ENCODE results near the gene ANXA3.

The ANXA3 gene

DNA sequence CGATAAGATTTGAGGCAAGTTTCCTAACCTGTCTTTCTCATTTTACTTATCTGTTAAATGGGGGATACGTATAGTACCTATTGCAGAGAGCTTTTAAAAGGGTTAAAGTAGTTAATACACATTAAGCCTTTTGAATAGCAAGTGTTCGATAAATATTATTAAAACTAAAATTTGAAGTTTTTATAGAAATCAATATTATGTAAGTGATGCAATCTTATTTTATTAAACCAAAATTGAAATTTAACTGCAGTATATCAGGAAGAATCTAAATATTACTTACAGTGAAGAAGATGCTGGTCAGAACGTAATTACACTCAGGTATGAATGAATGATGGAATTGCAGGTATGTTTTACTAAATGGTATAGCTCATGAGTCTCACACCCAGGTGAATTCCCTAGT, 58.0 kb downstream of the ANXA3 start:
- H2BK12ac ChIP-seq (ENCODE audit: low read length) = no peak overlapping the region
- no peak overlapping the region for H3K23ac ChIP-seq (ENCODE audit: low read length)
- H3K27me3 ChIP-seq (ENCODE audit: insufficient read depth, low read length) = no peaks in the 10 kb centered on the region
- no peak overlapping the region for H2BK5ac ChIP-seq (ENCODE audit: low read depth, low read length, poor library complexity)
- H3K9me3 ChIP-seq (ENCODE audit: insufficient read depth, low read depth, low read length) = no peaks in the 10 kb centered on the region
- no peak overlapping the region for H3K4me2 ChIP-seq (ENCODE audit: low read length)
- H3K4ac ChIP-seq (ENCODE audit: low read depth, low read length) = no peak overlapping the region
- H3K18ac ChIP-seq (ENCODE audit: low read length) = no peak overlapping the region
- H4K8ac ChIP-seq (ENCODE audit: low read depth, low read length) = no peak overlapping the region
- H3K4me1 ChIP-seq (ENCODE audit: control insufficient read depth in 1 of 2, insufficient read depth in 2 of 2, low read length in 2 of 2) = no peaks in the 10 kb centered on the region
- H2AK5ac ChIP-seq (ENCODE audit: low read length) = no peak overlapping the region
- H3K79me1 ChIP-seq (ENCODE audit: low read length) = no peaks in the 10 kb centered on the region
- no peak overlapping the region for H4K91ac ChIP-seq (ENCODE audit: low read depth, low read length)
- no peak overlapping the region for H4K12ac ChIP-seq (ENCODE audit: low read depth, low read length)
- peaks cover 12 to 13% of the 10 kb centered on the region in 2 experiments for H3K36me3 ChIP-seq (ENCODE audit: control insufficient read depth in 1 of 2, insufficient read depth in 2 of 2, low read length in 2 of 2)
- peak in 1 of 2 donors; percentile 49 for DNase-seq
- no peak overlapping the region for H3K4me3 ChIP-seq (ENCODE audit: low read depth, low read length)
- WGBS (ENCODE audit: extremely low coverage, insufficient coverage, insufficient read length) = no CpG with 5 or more reads among the region's 4 CpGs
- no peak overlapping the region for H3K27ac ChIP-seq (ENCODE audit: low read depth, low read length)
- no peak overlapping the region for H2BK120ac ChIP-seq (ENCODE audit: insufficient read depth, low read length, poor library complexity)
- H3K14ac ChIP-seq (ENCODE audit: low read length) = no peak overlapping the region
- no peak overlapping the region for H3K9ac ChIP-seq (ENCODE audit: low read length)
- no peak overlapping the region for H2AFZ ChIP-seq (ENCODE audit: insufficient read depth, low read length, poor library complexity)
- H3K79me2 ChIP-seq (ENCODE audit: control insufficient read depth, insufficient read depth, low read length, poor library complexity) = no peaks in the 10 kb centered on the region

DNA sequence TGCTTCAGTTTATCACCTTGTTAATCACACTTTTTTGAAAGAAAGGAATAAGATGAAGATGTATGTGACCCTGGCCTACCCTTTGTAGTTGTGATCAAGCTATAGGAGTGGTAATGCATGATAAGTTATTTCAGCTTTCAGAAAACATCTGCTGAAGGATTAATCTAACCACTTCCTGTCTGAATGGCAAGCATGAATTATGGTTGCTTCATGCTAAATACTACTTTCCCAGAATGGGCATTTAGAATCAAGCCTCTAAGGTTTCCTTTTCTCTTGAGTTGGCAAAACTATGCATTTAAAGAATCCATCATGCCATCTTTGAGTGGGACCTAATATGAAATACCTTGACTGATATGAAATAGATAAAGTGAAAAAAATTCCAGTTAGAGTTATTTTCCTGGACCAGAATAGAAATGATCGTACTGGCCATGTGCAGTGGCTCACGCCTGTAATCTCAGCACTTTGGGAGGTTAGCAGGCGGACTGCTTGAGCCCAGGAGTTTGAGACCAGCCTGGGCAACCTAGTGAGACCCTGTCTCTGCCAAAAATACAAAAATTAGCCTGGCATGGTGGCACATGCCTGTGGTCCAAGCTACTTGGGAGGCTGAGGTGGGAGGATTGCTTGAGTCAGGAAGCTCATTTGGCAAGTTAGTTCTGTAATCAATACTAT, 59.1 kb downstream of the ANXA3 start:
- no peak overlapping the region for H3K4me3 ChIP-seq (ENCODE audit: low read depth, low read length)
- H3K27me3 ChIP-seq (ENCODE audit: insufficient read depth, low read length) = no peaks in the 10 kb centered on the region
- H3K9me3 ChIP-seq (ENCODE audit: insufficient read depth, low read depth, low read length) = no peaks in the 10 kb centered on the region
- no CpG with 5 or more reads among the region's 3 CpGs for WGBS (ENCODE audit: extremely low coverage, insufficient coverage, insufficient read length)
- H3K79me2 ChIP-seq (ENCODE audit: control insufficient read depth, insufficient read depth, low read length, poor library complexity) = no peaks in the 10 kb centered on the region
- no peak overlapping the region for H3K4ac ChIP-seq (ENCODE audit: low read depth, low read length)
- DNase-seq = no peak
- no peak overlapping the region for H3K23ac ChIP-seq (ENCODE audit: low read length)
- H3K4me1 ChIP-seq (ENCODE audit: control insufficient read depth in 1 of 2, insufficient read depth in 2 of 2, low read length in 2 of 2) = no peaks in the 10 kb centered on the region
- no peak overlapping the region for H4K91ac ChIP-seq (ENCODE audit: low read depth, low read length)
- H3K36me3 ChIP-seq (ENCODE audit: control insufficient read depth in 1 of 2, insufficient read depth in 2 of 2, low read length in 2 of 2) = peaks cover 10 to 11% of the 10 kb centered on the region in 2 experiments
- H2BK120ac ChIP-seq (ENCODE audit: insufficient read depth, low read length, poor library complexity) = no peak overlapping the region
- H2AFZ ChIP-seq (ENCODE audit: insufficient read depth, low read length, poor library complexity) = no peak overlapping the region
- no peak overlapping the region for H3K4me2 ChIP-seq (ENCODE audit: low read length)
- no peak overlapping the region for H3K27ac ChIP-seq (ENCODE audit: low read depth, low read length)
- no peak overlapping the region for H4K12ac ChIP-seq (ENCODE audit: low read depth, low read length)
- H3K18ac ChIP-seq (ENCODE audit: low read length) = no peak overlapping the region
- H4K8ac ChIP-seq (ENCODE audit: low read depth, low read length) = no peak overlapping the region
- no peak overlapping the region for H2BK5ac ChIP-seq (ENCODE audit: low read depth, low read length, poor library complexity)
- H3K9ac ChIP-seq (ENCODE audit: low read length) = no peak overlapping the region
- H3K79me1 ChIP-seq (ENCODE audit: low read length) = no peaks in the 10 kb centered on the region
- no peak overlapping the region for H2BK12ac ChIP-seq (ENCODE audit: low read length)
- H3K14ac ChIP-seq (ENCODE audit: low read length) = no peak overlapping the region
- H2AK5ac ChIP-seq (ENCODE audit: low read length) = no peak overlapping the region

DNA sequence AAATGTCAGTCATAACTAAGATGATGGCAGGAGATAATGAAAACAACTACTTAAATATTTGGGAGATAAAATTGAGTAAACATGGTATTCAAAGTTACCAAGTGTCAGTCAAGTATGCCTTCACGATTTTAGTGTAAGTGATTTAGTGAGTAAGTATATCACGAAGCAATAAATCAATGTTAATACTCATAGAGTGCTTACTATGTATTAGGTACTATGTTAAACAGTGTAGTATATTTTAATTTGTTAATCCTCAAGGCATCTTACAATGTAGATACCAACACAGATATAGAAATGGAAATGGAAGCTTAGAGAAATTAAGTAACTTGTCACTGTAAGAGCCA, 59.6 kb downstream of the ANXA3 start:
- H4K91ac ChIP-seq (ENCODE audit: low read depth, low read length) = no peak overlapping the region
- no peak overlapping the region for H3K23ac ChIP-seq (ENCODE audit: low read length)

DNA sequence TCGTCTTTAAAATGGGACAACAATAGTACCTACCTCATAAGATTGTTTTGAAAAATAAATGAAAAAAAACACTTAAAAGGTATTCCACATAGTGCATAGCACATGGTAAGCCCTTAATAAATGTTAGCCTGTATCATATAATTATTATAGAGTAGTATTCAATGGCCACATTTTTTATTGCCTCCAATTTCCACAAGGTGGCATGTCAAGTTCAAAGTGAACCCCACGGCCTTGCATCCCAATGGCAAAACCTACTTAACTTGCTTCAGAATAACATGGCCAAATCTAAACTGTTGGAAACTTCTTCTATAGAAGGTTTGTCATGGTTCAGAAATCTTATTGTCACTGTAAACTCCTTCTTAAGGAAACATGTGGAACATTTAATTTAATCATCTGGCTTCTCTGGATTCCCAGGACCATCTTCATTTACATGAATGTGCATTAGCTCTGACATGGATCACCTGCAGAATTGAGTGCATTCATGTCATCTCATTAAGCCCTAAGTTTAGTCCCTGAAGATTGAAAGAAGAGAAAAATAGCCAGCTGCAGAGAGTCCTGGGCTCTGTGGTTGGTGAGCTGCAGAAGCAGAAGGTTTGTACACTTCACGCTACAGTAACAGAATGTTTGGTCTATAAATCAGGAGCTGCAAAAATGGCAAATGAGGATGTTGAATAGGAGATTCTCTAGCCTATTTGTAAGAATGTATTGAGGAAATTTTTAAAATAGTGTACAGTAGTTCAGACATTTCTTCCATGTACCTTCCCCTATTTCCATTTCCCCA, 61.0 kb downstream of the ANXA3 start:
- Histone ChIP-seq H2AK5ac (ENCODE audit: low read length) (no peak overlapping the region), H3K18ac (ENCODE audit: low read length) (no peak overlapping the region), H3K9me3 (ENCODE audit: insufficient read depth, low read depth, low read length) (no peaks in the 10 kb centered on the region), H2BK12ac (ENCODE audit: low read length) (no peak overlapping the region), H3K4ac (ENCODE audit: low read depth, low read length) (no peak overlapping the region), H3K4me1 (ENCODE audit: control insufficient read depth in 1 of 2, insufficient read depth in 2 of 2, low read length in 2 of 2) (no peaks in the 10 kb centered on the region), H2BK5ac (ENCODE audit: low read depth, low read length, poor library complexity) (no peak overlapping the region), H3K79me1 (ENCODE audit: low read length) (no peaks in the 10 kb centered on the region), H4K91ac (ENCODE audit: low read depth, low read length) (no peak overlapping the region), H4K8ac (ENCODE audit: low read depth, low read length) (no peak overlapping the region), H4K12ac (ENCODE audit: low read depth, low read length) (no peak overlapping the region), H3K27me3 (ENCODE audit: insufficient read depth, low read length) (no peaks in the 10 kb centered on the region), H2BK120ac (ENCODE audit: insufficient read depth, low read length, poor library complexity) (no peak overlapping the region), H3K9ac (ENCODE audit: low read length) (no peak overlapping the region), H3K4me3 (ENCODE audit: low read depth, low read length) (no peak overlapping the region), H3K27ac (ENCODE audit: low read depth, low read length) (no peak overlapping the region), H3K14ac (ENCODE audit: low read length) (no peak overlapping the region), H3K4me2 (ENCODE audit: low read length) (no peak overlapping the region), H3K79me2 (ENCODE audit: control insufficient read depth, insufficient read depth, low read length, poor library complexity) (no peaks in the 10 kb centered on the region), H2AFZ (ENCODE audit: insufficient read depth, low read length, poor library complexity) (no peak overlapping the region), H3K23ac (ENCODE audit: low read length) (no peak overlapping the region), H3K36me3 (ENCODE audit: control insufficient read depth in 1 of 2, insufficient read depth in 2 of 2, low read length in 2 of 2) (peaks cover 3% of the 10 kb centered on the region in 2 experiments)
- no CpG with 5 or more reads among the region's 3 CpGs for WGBS (ENCODE audit: extremely low coverage, insufficient coverage, insufficient read length)
- peak in 1 of 2 donors; percentile 53 for DNase-seq

More for the DNA sequence above, 59.6 kb downstream of the ANXA3 start:
- H3K36me3 ChIP-seq (ENCODE audit: control insufficient read depth in 1 of 2, insufficient read depth in 2 of 2, low read length in 2 of 2) = peaks cover 6% of the 10 kb centered on the region in 2 experiments
- no peak overlapping the region for H2AFZ ChIP-seq (ENCODE audit: insufficient read depth, low read length, poor library complexity)
- H2BK120ac ChIP-seq (ENCODE audit: insufficient read depth, low read length, poor library complexity) = no peak overlapping the region
- no peak overlapping the region for H2BK12ac ChIP-seq (ENCODE audit: low read length)
- no peak overlapping the region for H4K8ac ChIP-seq (ENCODE audit: low read depth, low read length)
- no peaks in the 10 kb centered on the region for H3K9me3 ChIP-seq (ENCODE audit: insufficient read depth, low read depth, low read length)
- H4K12ac ChIP-seq (ENCODE audit: low read depth, low read length) = no peak overlapping the region
- no peak overlapping the region for H3K14ac ChIP-seq (ENCODE audit: low read length)
- no peak overlapping the region for H3K4me2 ChIP-seq (ENCODE audit: low read length)
- no peak overlapping the region for H2BK5ac ChIP-seq (ENCODE audit: low read depth, low read length, poor library complexity)
- DNase-seq = no peak
- H3K79me1 ChIP-seq (ENCODE audit: low read length) = no peaks in the 10 kb centered on the region
- H3K9ac ChIP-seq (ENCODE audit: low read length) = no peak overlapping the region
- H3K27me3 ChIP-seq (ENCODE audit: insufficient read depth, low read length) = no peaks in the 10 kb centered on the region
- no peak overlapping the region for H3K4me3 ChIP-seq (ENCODE audit: low read depth, low read length)
- H3K27ac ChIP-seq (ENCODE audit: low read depth, low read length) = no peak overlapping the region
- H3K4me1 ChIP-seq (ENCODE audit: control insufficient read depth in 1 of 2, insufficient read depth in 2 of 2, low read length in 2 of 2) = no peaks in the 10 kb centered on the region
- H3K4ac ChIP-seq (ENCODE audit: low read depth, low read length) = no peak overlapping the region
- no peak overlapping the region for H2AK5ac ChIP-seq (ENCODE audit: low read length)
- H3K18ac ChIP-seq (ENCODE audit: low read length) = no peak overlapping the region
- no CpG with 5 or more reads among the region's 2 CpGs for WGBS (ENCODE audit: extremely low coverage, insufficient coverage, insufficient read length)
- no peaks in the 10 kb centered on the region for H3K79me2 ChIP-seq (ENCODE audit: control insufficient read depth, insufficient read depth, low read length, poor library complexity)

Data from trophoblast cell (in vitro differentiated cells and primary cell).